HepG2 (cell line): ENCODE data around the gene SEC14L5. TPM values are rescaled to one million over a fixed set of nuclear protein-coding genes. Genes with fewer than 3 reads are reported as not detected.

Experiments used
- ATAC-seq: fragments of 200-7000 bp; cut with Tn5 transposase; 3 replicates; pipeline ENCODE4 v1.9.1; 2020; ENCODE audit warnings: mild to moderate bottlenecking, moderate library complexity
- Bru-seq: library from RNA; stranded (reverse); fragments of 400-500 nt; gene quantifications from one replicate; lab custom pipeline; 2021; lab: Mats Ljungman, UMichigan
- BruChase-seq, 2 experiments: library from RNA; stranded (reverse); fragments of 400-500 nt; gene quantifications; one replicate each; lab custom pipeline; 2021; lab: Mats Ljungman, UMichigan
- BruUV-seq: library from RNA; stranded (reverse); fragments of 400-500 nt; replicated peaks from 2 replicates; lab custom pipeline; 2021; lab: Mats Ljungman, UMichigan
- CTCF ChIA-PET: fragments of 300-600 bp; formaldehyde crosslinking; extraction: SDS; loops from one replicate; lab custom pipeline; 2021; ENCODE audit warnings: low total read pairs, inconsistent platforms, low intra/inter-chr PET ratio; lab: Yijun Ruan, JAX
- POLR2A ChIA-PET: fragments of 350-600 bp; sonication (Branson Sonifier 250); formaldehyde crosslinking; loops from one replicate; lab custom pipeline; 2020; ENCODE audit warnings: antibody characterized with exemption, inconsistent platforms; lab: Yijun Ruan, JAX
- DNase-seq: peaks from one replicate; pipeline ENCODE4 v3.0.0-alpha.2; 2015; ENCODE audit warnings: low spot score
- FAIRE-seq: peaks from 3 replicates; lab custom pipeline; 2011; peaks lifted over from hg19 to GRCh38; lab: Jason Lieb, UNC
- H2AFZ ChIP-seq: one replicate; pipeline ENCODE4 v1.6.1; 2011; ENCODE audit warnings: low read length, inconsistent platforms
- H3K27ac ChIP-seq: fragments of 300-600 bp; 3 replicates; pipeline ENCODE4 v1.8.0; 2011; ENCODE audit warnings: mixed run types, mild to moderate bottlenecking, mixed read lengths, low read length, inconsistent platforms; ENCODE audit not compliant: insufficient read depth; ENCODE audit errors: extremely low read length
- H3K27me3 ChIP-seq, 2 experiments: fragments of 200-600 bp in 1 of 2; 2 replicates in 1 of 2; 3 replicates in 1 of 2; pipeline versions ENCODE4 v1.6.0 to v1.8.0; 2011; ENCODE audit warnings: low read length in 2 of 2, mild to moderate bottlenecking in 2 of 2, moderate library complexity in 2 of 2, inconsistent platforms in 1 of 2; ENCODE audit not compliant: insufficient read depth in 2 of 2, control insufficient read depth in 1 of 2
- H3K36me3 ChIP-seq, 2 experiments: fragments of 200-600 bp in 1 of 2; replicated peaks in 1 of 2; 2 replicates in 1 of 2; 3 replicates in 1 of 2; pipeline versions ENCODE4 v1.5.1 to v1.8.0; 2011; ENCODE audit warnings: low read length in 2 of 2, inconsistent platforms in 1 of 2; ENCODE audit not compliant: insufficient read depth in 2 of 2, control insufficient read depth in 1 of 2
- H3K4me1 ChIP-seq: 2 replicates; pipeline ENCODE4 v1.5.1; 2012; ENCODE audit warnings: low read length, inconsistent platforms; ENCODE audit not compliant: insufficient read depth
- H3K4me2 ChIP-seq: 2 replicates; pipeline ENCODE4 v1.6.0; 2011; ENCODE audit warnings: low read depth, low read length, inconsistent platforms
- H3K4me3 ChIP-seq, 3 experiments: fragments of 200-600 bp in 1 of 3; sonication (generic), shearing (Covaris generic) in 1 of 3; replicated peaks in 1 of 3; 2 replicates each; pipeline ENCODE4 v1.5.1; 2011 to 2016; ENCODE audit warnings: low read length in 3 of 3, inconsistent platforms in 2 of 3, low read depth in 2 of 3, mild to moderate bottlenecking in 2 of 3, control low read depth in 1 of 3, mixed read lengths in 1 of 3; ENCODE audit not compliant: insufficient read depth in 1 of 3
- H3K79me2 ChIP-seq: one replicate; pipeline ENCODE4 v1.6.1; 2011; ENCODE audit warnings: low read length, inconsistent platforms; ENCODE audit not compliant: insufficient read depth
- H3K9ac ChIP-seq: 2 replicates; pipeline ENCODE4 v1.6.0; 2011; ENCODE audit warnings: mild to moderate bottlenecking, low read depth, low read length, inconsistent platforms; ENCODE audit not compliant: insufficient read depth
- H3K9me3 ChIP-seq: 2 replicates; pipeline ENCODE4 v1.5.1; 2012; ENCODE audit warnings: mild to moderate bottlenecking, low read length
- H4K20me1 ChIP-seq: 2 replicates; pipeline ENCODE4 v1.6.0; 2011; ENCODE audit warnings: inconsistent platforms, mild to moderate bottlenecking, low read length, moderate library complexity; ENCODE audit not compliant: insufficient read depth
- AHR ChIP-seq: IDR thresholded peaks from 2 replicates; pipeline ENCODE4 v1.6.1; 2018; ENCODE audit warnings: missing genetic modification reagents, missing compliant biosample characterization
- GATAD1 ChIP-seq: IDR thresholded peaks from 2 replicates; pipeline ENCODE4 v1.6.1; 2016; ENCODE audit warnings: missing genetic modification reagents, missing compliant biosample characterization
- NCOR1 ChIP-seq: fragments of 200-600 bp; sonication (generic); IDR thresholded peaks from 2 replicates; pipeline ENCODE4 v1.7.0; 2017; ENCODE audit warnings: antibody characterized with exemption, low read length, borderline replicate concordance
- PHF8 ChIP-seq: sonication (generic); formaldehyde crosslinking; IDR thresholded peaks from 2 replicates; pipeline ENCODE4 v1.5.0; 2020; ENCODE audit warnings: missing genetic modification reagents
- RFX5 ChIP-seq: IDR thresholded peaks from 2 replicates; pipeline ENCODE4 v1.6.1; 2011; ENCODE audit warnings: low read depth, low read length, improper control_type of control experiment
- RNF219 ChIP-seq: sonication (generic); formaldehyde crosslinking; IDR thresholded peaks from 2 replicates; pipeline ENCODE4 v1.5.0; 2020; ENCODE audit warnings: mild to moderate bottlenecking, missing genetic modification reagents
- SALL1 ChIP-seq: sonication (generic); formaldehyde crosslinking; IDR thresholded peaks from 2 replicates; pipeline ENCODE4 v1.8.0; 2022; ENCODE audit warnings: mild to moderate bottlenecking, missing genetic modification reagents
- THAP11 ChIP-seq: IDR thresholded peaks from 2 replicates; pipeline ENCODE4 v1.6.1; 2016; ENCODE audit warnings: missing biosample characterization, missing genetic modification reagents
- ZBTB8A ChIP-seq: sonication (generic); formaldehyde crosslinking; IDR thresholded peaks from 2 replicates; pipeline ENCODE4 v1.4.0; 2020; ENCODE audit warnings: mild to moderate bottlenecking, low read depth, missing genetic modification reagents, borderline replicate concordance
- ZFX ChIP-seq: sonication (generic); formaldehyde crosslinking; IDR thresholded peaks from 2 replicates; pipeline ENCODE4 v1.4.0; 2020; ENCODE audit warnings: mild to moderate bottlenecking, low read depth, missing genetic modification reagents, moderate library complexity
- ZHX1 ChIP-seq: sonication (generic); formaldehyde crosslinking; IDR thresholded peaks from 2 replicates; pipeline ENCODE4 v1.8.1; 2022; ENCODE audit warnings: low read depth, mild to moderate bottlenecking, missing genetic modification reagents
- WGBS: methylation state at CpG from one replicate; pipeline ENCODE4 v1.1.6; 2017; ENCODE audit warnings: low lambda C conversion rate; 5-methylcytosine and 5-hydroxymethylcytosine counted together
- in situ Hi-C: cut with HindIII; loops from 2 replicates; pipeline ENCODE4 v1.10.0; 2017; ENCODE audit warnings: low pct_unique_long_range_greater_than_20kb; ENCODE audit not compliant: extremely low pct_ligation_motif_present
- intact Hi-C: fragments of 100-400 bp; cut with micrococcal nuclease; formaldehyde crosslinking; loops from one replicate; pipeline ENCODE4 v1.10.0; 2022; ENCODE audit not compliant: unreplicated experiment
- long read RNA-seq, 2 experiments: library from RNA in 1 of 2; library from polyadenylated mRNA in 1 of 2; stranded (forward) in 1 of 2; unstranded in 1 of 2; transcript quantifications; one replicate each; pipeline ENCODE4 v2.0.0, GENCODE V29; 2019 to 2022
- polyA minus RNA-seq, 3 experiments: library from RNA; depleted of rRNA, polyadenylated mRNA; stranded (reverse); fragments of >200 nt; gene quantifications; 2 replicates each; pipeline ENCODE4 v1.2.3, GENCODE V29; 2011; ENCODE audit warnings: low replicate concordance in 1 of 3
- polyA plus RNA-seq, 8 experiments: library from polyadenylated mRNA; depleted of rRNA in 3 of 8; stranded (reverse) in 7 of 8; unstranded in 1 of 8; fragments of >200 nt; fragmentation: Illumina TruSeq in 4 of 8; extraction: Trizol in 4 of 8; gene quantifications; 2 replicates each; pipeline versions ENCODE4 v1.2.1 to v1.2.3, GENCODE V29; 2011 to 2016; ENCODE audit warnings: low read depth in 4 of 8, missing spikeins in 1 of 8, mixed read lengths in 1 of 8; ENCODE audit not compliant: insufficient read depth in 1 of 8
- total RNA-seq, 5 experiments: library from RNA; depleted of rRNA; stranded (reverse); fragments of >200 nt; fragmentation: Illumina TruSeq; extraction: Trizol; gene quantifications; 2 replicates each; pipeline ENCODE4 v1.2.3, GENCODE V29; 2016; ENCODE audit warnings: low read depth in 1 of 5

Gene SEC14L5
- total RNA-seq (2016; rRNA removed; fragmentation: Illumina TruSeq; extraction: Trizol) (0.36 and 0.42 TPM in 2 replicates), polyA plus RNA-seq (2011; rRNA removed) (0.40 and 0.60 TPM in 2 replicates), polyA minus RNA-seq (2011; rRNA and poly(A)+ RNA removed; ENCODE audit: low replicate concordance) (0.16 and 1.5 TPM in 2 replicates), Bru-seq, nascent RNA (percentile 36 among the genes with signal in this experiment), BruChase-seq, experiment 1, labeled RNA remaining after a 6-hour chase (percentile 38 among the genes with signal in this experiment), BruChase-seq, experiment 2, labeled RNA remaining after a 2-hour chase (percentile 38 among the genes with signal in this experiment)
- total RNA-seq (2016; cell fraction: cytosol; rRNA removed; fragmentation: Illumina TruSeq; extraction: Trizol; ENCODE audit: low read depth): 0.09 TPM in 1 of 2 replicates, not detected in the other
- 0.34 and 0.43 TPM in 2 replicates for total RNA-seq (2016; cell fraction: insoluble cytoplasmic fraction; rRNA removed; fragmentation: Illumina TruSeq; extraction: Trizol)
- total RNA-seq (2016; cell fraction: membrane; rRNA removed; fragmentation: Illumina TruSeq; extraction: Trizol): 0.19 and 0.21 TPM in 2 replicates
- 0.34 and 0.43 TPM in 2 replicates for total RNA-seq (2016; cell fraction: nucleus; rRNA removed; fragmentation: Illumina TruSeq; extraction: Trizol)
- polyA plus RNA-seq (2011; cell fraction: cytosol; rRNA removed): 0.31 and 0.44 TPM in 2 replicates
- polyA plus RNA-seq (2011; cell fraction: nucleus; rRNA removed): 1.3 and 1.5 TPM in 2 replicates
- 0.59 and 1.0 TPM in 2 replicates for polyA plus RNA-seq (2012)
- 0.02 TPM in 2 replicates for polyA plus RNA-seq (2016; cell fraction: cytosol; fragmentation: Illumina TruSeq; extraction: Trizol; ENCODE audit: low read depth)
- polyA plus RNA-seq (2016; cell fraction: insoluble cytoplasmic fraction; fragmentation: Illumina TruSeq; extraction: Trizol; ENCODE audit: low read depth): 0.32 and 0.43 TPM in 2 replicates
- polyA plus RNA-seq (2016; cell fraction: membrane; fragmentation: Illumina TruSeq; extraction: Trizol; ENCODE audit: low read depth): 0.08 and 0.14 TPM in 2 replicates
- 0.31 and 0.41 TPM in 2 replicates for polyA plus RNA-seq (2016; cell fraction: nucleus; fragmentation: Illumina TruSeq; extraction: Trizol; ENCODE audit: insufficient read depth, low read depth)
- 0.18 and 0.49 TPM in 2 replicates for polyA minus RNA-seq (2011; cell fraction: cytosol; rRNA and poly(A)+ RNA removed)
- 0.64 and 0.75 TPM in 2 replicates for polyA minus RNA-seq (2011; cell fraction: nucleus; rRNA and poly(A)+ RNA removed)
- long read RNA-seq, experiment 1: 0 reads
- long read RNA-seq, experiment 2, partial matches to known transcripts: 2 of 2 reads
- long read RNA-seq, experiment 2, other reads (novel, unspliced or antisense): 0 of 2 reads

- no peaks in the 10 kb centered on the region for H3K9me3 ChIP-seq
- intact Hi-C loops: loop anchor here (1.0 to 10.0 kb wide), 8 partner anchors 51 to 343 kb away; partner anchors contain the start of genes ALG1, EEF2KMT and UBALD1
- no peak within 1 kb of the TSS for H2AFZ ChIP-seq
- ATAC-seq (peak; percentile 93), FAIRE-seq (peak; percentile 99), DNase-seq (peak; percentile 100)
- POLR2A ChIA-PET: interaction anchor here (0.6 to 5.1 kb wide), 25 partner anchors 10 to 342 kb away, joined by 3 to 62 read pairs (median 6); partner anchors contain the start of genes ALG1, ANKS3, DNAAF8 and EEF2KMT
- H4K20me1 ChIP-seq: no peaks in the 10 kb centered on the region
- in situ Hi-C loops: loop anchor here (5.0 to 25.0 kb wide), 2 partner anchors 111 to 446 kb away; partner anchors contain the start of genes GLYR1 and UBN1
- CTCF ChIA-PET: interaction anchor here (1.6 kb wide), 1 partner anchor 99 kb away, joined by 3 read pairs; no protein-coding TSS in a partner anchor
- H3K4me3 ChIP-seq: peak within 1 kb of the TSS; percentile 62 to 77 (median 62)
- no peaks in the 10 kb centered on the region for H3K79me2 ChIP-seq
- WGBS: 1% methylated on average over 34 of the region's 56 CpGs
- H3K9ac ChIP-seq: peak within 1 kb of the TSS; percentile 66
- peak within 1 kb of the TSS; percentile 90 for H3K4me2 ChIP-seq
- no TSS peak for BruUV-seq
- peaks cover 23% of the 10 kb centered on the region for H3K4me1 ChIP-seq
- H3K36me3 ChIP-seq: no peaks in the 10 kb centered on the region
- H3K27me3 ChIP-seq: peaks cover 0 to 18% of the 10 kb centered on the region in 2 experiments; a peak in 3 of 5 replicates
- H3K27ac ChIP-seq: peak within 1 kb of the TSS; percentile 77
- no peak for TF ChIP-seq ZHX1
- no peak for TF ChIP-seq RFX5
- peak; percentile 77 for TF ChIP-seq THAP11 (CRISPR knock-in tag)
- TF ChIP-seq SALL1 (CRISPR knock-in tag): peak; percentile 40
- no peak for TF ChIP-seq RNF219
- TF ChIP-seq GATAD1 (CRISPR knock-in tag): peak; percentile 59; the same call in 1 of the 2 replicates
- TF ChIP-seq ZFX (CRISPR knock-in tag): peak; percentile 69
- TF ChIP-seq AHR (CRISPR knock-in tag): peak; percentile 15; the same call in 1 of the 2 replicates
- no peak for TF ChIP-seq ZBTB8A
- TF ChIP-seq PHF8 (CRISPR knock-in tag): peak; percentile 78
- peak; percentile 70; the same call in 1 of the 2 replicates for TF ChIP-seq NCOR1
These were observed at the start of gene SEC14L5 for GRCh38 chr16:4957720-4958509. TSS of gene SEC14L5 (plus strand) at chr16:4958330. CDS start at chr16:4959324, 994 bp downstream.
